ENCODE results near the gene RNF115.
"Not testable (repeated sequence)": the region's sequence is repeated elsewhere in the genome, so short reads cannot be mapped to it uniquely, and the experiment has no call there.

Gene RNF115

GRCh38 chr1:145824499-145824842 is 576 bp upstream of the RNF115 start:
- no peak for TF ChIP-seq CTCF (IDR thresholded peaks at IDR 0.05; ENCODE audit: low read depth, low read length)
- no peak for TF ChIP-seq POLR2A (IDR thresholded peaks at IDR 0.05; ENCODE audit: extremely low read depth, insufficient read length)
- no peak for TF ChIP-seq MAX (IDR thresholded peaks at IDR 0.05; ENCODE audit: low read depth, low read length)
- no peak for TF ChIP-seq MYC (IDR thresholded peaks at IDR 0.05; ENCODE audit: low read depth, low read length)
- peak overlapping the region; percentile 99 for H3K4me3 ChIP-seq (ENCODE audit: low read depth, low read length)
- no peak for DNase-seq (ENCODE audit: low read depth)

- H3K4me3 ChIP-seq (ENCODE audit: low read depth, low read length) = peak overlapping the region; percentile 23
- not testable (repeated sequence) for DNase-seq (ENCODE audit: low read depth)
Measured at GRCh38 chr1:145822779-145823331, 1.0 kb downstream of the RNF115 start.

- not testable (repeated sequence) for H3K4me3 ChIP-seq (ENCODE audit: low read depth, low read length); DNase-seq (ENCODE audit: low read depth)
Measured at GRCh38 chr1:145818095-145818494, 5.8 kb downstream of the RNF115 start.

GRCh38 chr1:145812977-145813810 is 10.7 kb downstream of the RNF115 start:
- H3K4me3 ChIP-seq (ENCODE audit: low read depth, low read length); DNase-seq (ENCODE audit: low read depth): not testable (repeated sequence)

- no peak overlapping the region for H3K4me3 ChIP-seq (ENCODE audit: low read depth, low read length)
- TF ChIP-seq POLR2A (IDR thresholded peaks at IDR 0.05; ENCODE audit: extremely low read depth, insufficient read length) (no peak), CTCF (IDR thresholded peaks at IDR 0.05; ENCODE audit: low read depth, low read length) (no peak), MYC (IDR thresholded peaks at IDR 0.05; ENCODE audit: low read depth, low read length) (no peak), MAX (IDR thresholded peaks at IDR 0.05; ENCODE audit: low read depth, low read length) (no peak)
- DNase-seq (ENCODE audit: low read depth) = no peak
Measured at GRCh38 chr1:145806844-145807243, 17.1 kb downstream of the RNF115 start.

GRCh38 chr1:145806408-145806807 is 17.5 kb downstream of the RNF115 start:
- no peak for TF ChIP-seq CTCF (IDR thresholded peaks at IDR 0.05; ENCODE audit: low read depth, low read length)
- TF ChIP-seq MYC (IDR thresholded peaks at IDR 0.05; ENCODE audit: low read depth, low read length) = no peak
- TF ChIP-seq MAX (IDR thresholded peaks at IDR 0.05; ENCODE audit: low read depth, low read length) = no peak
- no peak for TF ChIP-seq POLR2A (IDR thresholded peaks at IDR 0.05; ENCODE audit: extremely low read depth, insufficient read length)
- DNase-seq (ENCODE audit: low read depth) = no peak
- H3K4me3 ChIP-seq (ENCODE audit: low read depth, low read length) = no peak overlapping the region

- no peak overlapping the region for H3K4me3 ChIP-seq (ENCODE audit: low read depth, low read length)
- TF ChIP-seq CTCF (IDR thresholded peaks at IDR 0.05; ENCODE audit: low read depth, low read length) (no peak), MYC (IDR thresholded peaks at IDR 0.05; ENCODE audit: low read depth, low read length) (no peak), POLR2A (IDR thresholded peaks at IDR 0.05; ENCODE audit: extremely low read depth, insufficient read length) (no peak), MAX (IDR thresholded peaks at IDR 0.05; ENCODE audit: low read depth, low read length) (no peak)
- no peak for DNase-seq (ENCODE audit: low read depth)
Measured at GRCh38 chr1:145805057-145805456, 18.8 kb downstream of the RNF115 start.
